ENCODE measurements around the gene HECTD1.
"Not testable (repeated sequence)": the region's sequence is repeated elsewhere in the genome, so short reads cannot be mapped to it uniquely, and the experiment has no call there.

HECTD1 gene

DNA sequence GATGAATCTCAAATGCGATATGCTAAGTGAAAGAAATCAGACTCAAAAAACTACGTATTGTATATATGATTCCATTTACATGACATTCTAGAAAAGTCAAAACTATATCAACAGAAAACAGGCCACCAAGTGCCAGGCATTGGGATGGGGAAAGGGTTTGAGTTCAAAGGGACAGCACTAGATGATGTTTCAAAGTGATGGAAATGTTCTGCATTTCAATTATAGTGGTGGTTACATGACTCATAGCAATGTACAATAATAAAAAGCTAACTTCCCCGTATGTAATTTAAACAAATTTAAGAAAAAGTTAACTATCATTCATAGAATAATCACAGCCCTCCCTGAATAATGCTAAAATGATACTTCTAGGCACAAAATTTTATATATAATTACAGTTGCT lies 13.5 kb downstream of the HECTD1 start:
- DNase-seq (ENCODE audit: low read depth): no peak

DNA sequence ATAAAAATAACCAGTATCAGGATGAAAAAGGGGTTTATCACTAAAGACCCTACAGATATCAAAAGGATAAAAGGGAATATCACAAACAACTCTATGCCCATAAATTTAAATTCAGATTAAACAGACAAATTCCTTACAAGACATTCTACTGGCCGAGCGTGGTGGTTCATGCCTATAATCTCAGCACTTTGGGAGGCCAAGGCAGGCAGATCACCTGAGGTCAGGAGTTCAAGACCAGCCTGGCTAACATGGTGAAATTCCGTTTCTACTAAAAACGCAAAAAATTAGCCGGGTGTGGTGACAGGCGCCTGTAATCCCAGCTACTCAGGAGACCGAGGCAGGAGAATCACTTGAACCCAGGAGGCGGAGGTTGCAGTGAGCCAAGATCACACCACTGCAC lies 15.0 kb downstream of the HECTD1 start:
- not testable (repeated sequence) for DNase-seq (ENCODE audit: low read depth)

DNA sequence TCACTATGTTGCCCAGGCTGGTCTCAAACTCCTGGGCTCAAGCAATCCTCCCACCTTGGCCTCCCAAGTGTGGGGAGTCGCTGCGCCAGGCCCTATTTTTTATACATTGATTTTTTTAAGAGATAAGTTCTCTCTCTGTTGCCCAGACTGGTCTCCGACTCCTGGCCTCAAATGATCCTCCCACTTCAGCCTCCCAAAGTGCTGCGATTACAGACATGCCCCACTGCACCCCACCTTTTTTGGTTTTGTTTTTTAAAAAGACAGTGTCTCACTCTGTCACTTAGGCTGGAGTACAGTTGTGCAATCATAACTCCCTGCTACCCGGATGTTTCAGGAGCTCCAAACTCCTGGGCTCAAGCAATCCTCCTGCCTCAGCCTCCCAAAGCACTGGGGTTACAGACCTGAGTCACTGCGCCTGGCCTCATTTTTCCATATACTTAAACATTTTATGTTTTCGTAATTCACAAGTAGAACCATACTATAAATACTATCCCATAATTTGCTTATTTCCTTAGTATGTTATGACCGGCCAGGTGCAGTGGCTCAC lies 16.8 kb downstream of the HECTD1 start:
- DNase-seq (ENCODE audit: low read depth): no peak

DNA sequence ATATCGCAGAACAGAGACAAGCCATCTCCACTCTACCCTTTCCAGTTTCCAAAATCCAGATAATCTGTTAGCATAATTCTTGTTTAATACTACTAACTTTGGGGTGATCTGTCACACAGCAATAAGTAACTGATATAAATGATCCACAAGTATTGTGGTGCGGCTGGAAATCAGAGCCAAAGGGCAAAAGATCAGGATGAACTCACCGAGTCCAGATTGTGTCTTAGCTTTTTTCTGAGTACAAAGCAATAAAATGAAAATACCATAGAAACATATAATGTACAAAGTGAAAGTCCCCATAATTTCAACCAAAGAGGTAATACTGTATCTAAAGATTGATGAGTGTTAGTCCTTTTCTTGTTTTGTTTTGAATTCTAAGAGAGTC lies 17.4 kb downstream of the HECTD1 start:
- DNase-seq (ENCODE audit: low read depth): no peak

DNA sequence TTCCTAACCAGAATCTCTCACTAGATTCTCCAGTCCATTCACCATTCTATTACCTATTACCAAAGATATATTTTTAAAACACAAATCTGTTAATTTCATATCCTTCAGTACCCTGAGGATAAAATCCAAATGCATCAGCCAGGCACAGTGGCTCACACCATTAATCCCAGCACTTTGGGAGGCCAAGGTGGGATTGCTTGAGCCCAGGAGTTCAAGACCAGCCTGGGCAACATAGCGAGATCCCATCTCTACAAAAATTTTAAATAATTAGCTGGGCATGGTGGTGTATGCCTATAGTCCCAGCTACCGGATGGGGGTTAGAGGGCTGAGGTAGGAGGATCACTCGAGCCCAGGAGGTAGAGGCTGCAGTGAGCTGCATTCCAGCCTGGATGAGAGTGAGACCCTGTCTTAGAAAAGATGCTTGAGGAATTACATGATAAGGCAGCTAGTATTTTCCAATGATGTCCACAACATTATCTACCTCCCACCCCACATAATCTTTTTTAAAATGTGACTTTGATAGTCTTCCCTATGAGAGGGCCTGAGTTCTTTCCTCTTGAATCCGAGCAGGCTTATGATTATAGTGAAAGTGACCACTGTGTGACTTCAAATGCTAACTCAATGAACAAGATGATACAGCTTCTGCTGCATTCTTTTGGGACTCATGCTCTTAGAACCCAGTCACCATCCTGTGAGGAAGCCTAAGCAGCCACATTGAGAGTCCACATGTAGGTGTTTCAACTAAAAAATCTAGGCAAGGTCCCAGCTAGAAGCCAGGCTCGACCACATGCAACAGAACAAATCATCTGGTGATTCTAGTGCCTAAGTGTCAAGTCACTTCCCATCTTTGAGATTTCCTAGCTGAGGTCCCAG lies 18.0 kb downstream of the HECTD1 start:
- DNase-seq (ENCODE audit: low read depth): no peak

DNA sequence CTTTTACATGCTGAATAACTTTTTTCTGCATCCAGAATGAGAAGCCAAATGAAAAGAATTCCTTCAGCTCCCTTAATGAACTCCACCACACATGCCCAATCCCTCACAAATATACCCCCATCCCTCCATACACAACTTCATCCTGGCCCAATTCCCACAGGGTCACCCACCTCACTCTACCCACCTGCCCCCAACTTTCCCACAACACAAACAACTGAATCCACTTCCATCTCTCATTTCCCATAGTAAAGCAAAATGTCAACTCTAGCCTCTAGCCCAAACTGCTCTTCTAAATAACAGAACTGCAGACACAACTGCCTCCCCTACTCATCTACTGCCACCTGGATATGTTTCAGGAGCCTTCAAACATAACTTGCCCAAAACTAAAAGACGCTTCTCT lies 18.8 kb downstream of the HECTD1 start:
- DNase-seq (ENCODE audit: low read depth): no peak

DNA sequence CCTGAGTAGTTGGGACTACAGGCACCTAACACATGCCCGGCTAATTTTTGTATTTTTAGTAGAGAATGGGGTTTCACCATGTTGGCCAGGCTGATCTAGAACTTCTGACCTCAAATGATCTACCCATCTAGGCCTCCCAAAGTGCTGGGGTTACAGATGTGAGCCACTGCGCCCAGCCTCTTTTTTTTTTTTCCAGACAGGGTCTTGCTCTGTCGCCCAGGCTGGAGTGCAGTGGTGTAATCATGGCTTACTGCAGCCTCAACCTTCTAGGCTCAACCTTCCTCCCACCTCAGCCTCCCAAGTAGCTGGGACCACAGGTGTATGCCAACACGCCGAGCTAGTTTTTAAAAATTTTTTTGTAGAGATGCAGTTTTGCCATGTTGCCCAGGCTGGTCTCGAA lies 25.6 kb downstream of the HECTD1 start:
- DNase-seq (ENCODE audit: low read depth): not testable (repeated sequence)

DNA sequence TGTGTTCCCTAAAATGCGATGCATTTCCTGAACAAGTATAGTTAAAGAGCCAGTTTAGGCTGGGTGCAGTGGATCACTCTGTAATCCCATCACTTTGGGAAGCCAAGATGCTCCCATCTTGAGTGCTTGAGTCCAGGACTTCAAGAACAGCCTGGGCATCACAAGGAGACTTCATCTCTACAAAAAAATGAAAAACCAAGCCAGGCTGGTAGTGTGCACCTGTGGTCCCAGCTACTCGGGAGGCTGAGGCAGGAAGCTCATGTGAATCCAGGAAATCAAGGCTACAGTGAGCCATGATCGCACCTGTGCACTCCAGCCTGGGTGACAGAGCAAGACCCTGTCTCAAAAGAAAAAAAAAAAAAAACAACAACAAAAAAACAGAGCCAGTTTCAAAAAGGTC lies 26.3 kb downstream of the HECTD1 start:
- no peak for DNase-seq (ENCODE audit: low read depth)

DNA sequence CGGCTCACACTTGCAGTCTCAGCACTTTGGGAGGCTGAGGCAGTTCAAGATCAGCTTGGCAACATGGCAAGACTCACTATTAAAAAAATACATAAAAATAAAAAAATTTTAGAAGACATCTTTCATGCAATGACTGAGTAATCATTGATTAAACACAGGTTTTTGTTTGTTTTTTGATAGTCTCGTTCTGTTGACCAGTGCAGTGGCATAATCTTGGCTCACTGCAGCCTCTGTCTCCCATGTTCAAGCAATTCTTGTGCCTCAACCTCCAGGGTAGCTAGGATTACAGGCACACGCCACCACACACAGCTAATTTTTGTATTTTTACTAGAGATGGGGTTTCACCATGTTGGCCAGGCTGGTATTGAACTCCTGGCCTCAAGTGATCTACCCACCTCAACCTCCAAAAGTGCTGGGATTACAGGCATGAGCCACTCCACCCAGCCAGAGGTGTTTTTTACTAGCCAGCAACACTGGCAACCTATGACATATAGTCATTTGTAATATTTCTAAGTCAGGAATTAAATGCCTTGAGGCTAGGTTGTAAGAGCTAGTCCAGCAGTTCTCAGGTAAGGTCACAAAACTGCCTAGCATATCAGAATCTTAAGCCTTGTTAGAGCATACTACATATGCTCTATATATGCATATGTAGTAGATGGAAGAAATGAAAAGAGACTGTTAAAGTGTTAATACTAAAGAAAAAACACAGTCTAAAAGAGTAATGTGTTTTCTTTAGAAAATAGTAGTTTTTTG lies 27.1 kb downstream of the HECTD1 start:
- no peak for DNase-seq (ENCODE audit: low read depth)

DNA sequence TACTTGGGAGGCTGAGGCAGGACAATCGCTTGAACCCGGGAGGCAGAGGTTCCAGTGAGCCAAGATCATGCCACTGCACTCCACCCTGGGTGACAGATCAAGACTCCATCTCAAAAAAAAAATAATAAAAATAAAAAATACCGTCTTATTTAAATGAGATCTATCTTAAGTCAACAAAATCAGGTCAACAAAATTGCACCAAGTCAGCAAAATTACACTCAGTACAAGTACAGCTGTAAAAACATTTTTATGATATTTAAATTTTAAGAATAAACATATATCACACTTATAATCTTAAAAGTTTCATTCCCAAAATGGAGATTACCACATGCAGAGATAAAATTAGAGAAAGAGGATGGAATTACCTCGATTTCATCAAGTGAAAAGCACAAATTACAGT lies 33.2 kb downstream of the HECTD1 start:
- no peak for DNase-seq (ENCODE audit: low read depth)

DNA sequence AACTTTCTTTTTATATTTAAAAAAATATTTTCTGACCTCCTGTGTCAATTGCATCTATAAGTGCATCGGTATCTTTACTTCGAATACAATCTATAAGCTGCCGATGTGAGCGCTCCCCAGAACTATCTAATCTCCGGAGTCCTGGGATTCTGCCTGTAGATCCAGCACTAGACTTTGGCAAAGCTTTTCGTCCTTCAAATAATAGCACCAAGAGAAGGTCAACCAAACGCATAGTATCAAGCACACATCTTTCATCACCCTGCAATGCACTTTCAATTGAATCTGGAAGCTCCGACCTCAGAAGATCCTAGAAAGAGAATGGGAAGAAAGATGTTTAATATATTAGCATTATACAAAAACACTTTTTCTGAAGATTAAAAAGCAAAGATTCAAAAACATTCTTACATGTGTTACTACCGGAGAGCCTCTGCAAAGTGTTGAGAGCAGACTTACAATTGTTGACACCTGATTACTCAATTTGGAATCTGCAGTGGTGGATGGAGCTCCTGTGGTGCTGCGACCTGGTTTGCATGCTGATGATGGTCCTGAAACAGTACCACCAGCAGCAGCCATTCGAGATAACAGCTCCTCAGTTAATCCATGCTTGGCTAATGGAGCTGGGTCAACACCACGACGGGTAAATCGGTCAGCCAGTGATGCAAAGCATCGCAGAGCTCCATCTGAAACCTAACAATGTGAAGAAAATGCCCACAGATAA lies 34.3 kb downstream of the HECTD1 start:
- DNase-seq (ENCODE audit: low read depth): no peak

DNA sequence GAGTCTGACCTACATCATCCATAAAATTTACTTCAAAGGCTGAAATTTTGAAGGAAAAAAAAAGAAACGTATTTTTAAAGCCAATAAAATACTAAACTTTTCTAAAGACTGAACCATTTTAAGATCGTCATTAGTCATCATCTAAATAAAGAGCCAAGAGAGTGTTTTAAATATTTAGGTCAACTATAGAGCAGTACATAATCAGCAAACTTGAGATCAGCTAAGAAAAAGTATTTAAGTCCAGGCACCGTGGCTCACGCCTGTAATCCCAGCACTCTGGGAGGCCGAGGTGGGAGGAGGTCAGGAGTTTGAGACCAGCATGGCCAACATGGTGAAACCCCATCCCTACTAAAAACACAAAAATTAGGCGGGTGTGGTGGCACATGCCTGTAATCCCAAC lies 35.5 kb downstream of the HECTD1 start:
- no peak for DNase-seq (ENCODE audit: low read depth)

DNA sequence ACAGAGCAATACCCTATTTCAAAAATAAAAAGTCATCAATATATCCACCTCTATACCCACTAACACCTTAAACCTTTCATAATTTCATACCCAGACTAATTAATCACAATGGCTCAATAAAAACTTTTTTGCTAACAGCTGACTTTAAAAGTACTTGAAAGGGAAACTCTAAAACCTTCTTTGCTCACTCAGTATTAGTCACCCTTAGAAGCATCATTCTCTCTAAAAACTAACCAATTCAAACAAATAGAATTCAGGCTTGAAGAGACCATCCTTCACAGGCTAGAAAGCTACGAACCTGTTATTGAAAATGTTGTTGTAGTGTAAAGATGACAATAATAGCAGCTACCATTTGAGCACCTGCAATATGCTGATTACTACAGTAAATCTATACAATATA lies 37.2 kb downstream of the HECTD1 start:
- DNase-seq (ENCODE audit: low read depth): no peak

DNA sequence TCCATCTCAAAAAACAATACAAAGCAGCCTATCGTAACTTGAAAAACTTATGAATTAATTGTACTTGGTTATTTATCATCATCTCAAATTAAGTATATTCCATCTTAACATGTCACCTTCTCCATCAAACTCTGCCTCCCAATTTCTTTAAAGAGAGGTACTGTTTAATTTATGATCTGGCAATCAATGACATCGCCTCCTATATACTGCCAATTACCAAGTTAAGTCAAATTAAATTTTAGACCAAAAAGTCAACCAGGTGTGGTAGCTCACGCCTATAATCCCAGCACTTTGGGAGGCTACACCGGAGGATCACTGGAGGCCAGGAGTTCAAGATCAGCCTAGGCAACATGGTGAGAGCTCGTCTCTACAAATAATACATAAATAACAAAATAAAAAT lies 37.7 kb downstream of the HECTD1 start:
- DNase-seq (ENCODE audit: low read depth): no peak

DNA sequence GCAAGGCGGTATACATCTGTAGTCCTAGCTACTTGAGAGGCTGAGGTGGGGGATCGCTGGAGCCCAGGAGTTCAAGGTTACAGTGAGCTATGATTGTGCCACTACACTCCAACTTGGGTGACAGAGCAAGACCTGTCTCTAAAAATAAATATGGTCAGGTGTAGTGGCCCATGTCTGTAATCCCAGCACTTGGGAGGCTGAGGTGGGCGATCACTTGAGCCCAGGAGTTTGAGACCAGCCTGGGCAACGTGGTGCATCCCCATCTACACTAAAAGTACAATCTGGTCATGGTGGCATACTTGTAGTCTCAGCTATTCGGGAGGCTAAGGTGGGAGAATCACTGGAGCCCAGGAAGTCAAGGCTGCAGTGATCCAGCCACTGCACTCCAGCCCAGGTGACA lies 40.6 kb downstream of the HECTD1 start:
- DNase-seq (ENCODE audit: low read depth): no peak

DNA sequence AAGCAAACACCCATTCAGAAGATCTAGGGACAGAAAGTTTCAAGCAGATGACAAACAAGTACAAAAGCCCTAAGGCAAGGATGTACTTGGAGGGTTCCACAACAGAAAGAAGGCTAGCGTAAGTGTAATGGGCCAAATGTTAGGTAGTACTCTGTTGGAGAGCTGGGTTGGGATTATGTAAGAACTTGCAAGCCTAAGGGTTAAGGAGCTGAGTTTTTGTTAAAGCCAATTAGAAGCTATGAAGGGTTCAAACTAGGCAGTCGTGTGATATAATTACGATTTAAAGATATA lies 41.4 kb downstream of the HECTD1 start:
- no peak for DNase-seq (ENCODE audit: low read depth)

DNA sequence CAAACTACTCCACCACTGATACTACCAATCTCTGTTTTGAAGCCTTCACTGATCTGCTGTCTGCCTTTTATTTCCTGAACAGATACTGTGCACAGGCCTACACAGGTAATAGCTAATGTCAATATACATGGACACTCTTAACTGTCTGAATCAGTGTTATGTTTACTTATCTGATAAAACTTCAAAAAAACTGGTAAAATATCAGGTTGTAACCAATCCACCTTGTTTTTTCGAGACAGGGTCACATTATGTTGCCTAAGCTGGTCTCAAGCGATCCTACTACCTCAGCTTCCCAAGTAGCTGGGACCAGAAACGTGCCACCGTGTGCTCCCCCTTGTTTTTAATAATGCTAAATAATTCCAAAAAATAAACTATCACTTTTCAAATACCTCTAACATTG lies 43.5 kb downstream of the HECTD1 start:
- DNase-seq (ENCODE audit: low read depth): no peak

DNA sequence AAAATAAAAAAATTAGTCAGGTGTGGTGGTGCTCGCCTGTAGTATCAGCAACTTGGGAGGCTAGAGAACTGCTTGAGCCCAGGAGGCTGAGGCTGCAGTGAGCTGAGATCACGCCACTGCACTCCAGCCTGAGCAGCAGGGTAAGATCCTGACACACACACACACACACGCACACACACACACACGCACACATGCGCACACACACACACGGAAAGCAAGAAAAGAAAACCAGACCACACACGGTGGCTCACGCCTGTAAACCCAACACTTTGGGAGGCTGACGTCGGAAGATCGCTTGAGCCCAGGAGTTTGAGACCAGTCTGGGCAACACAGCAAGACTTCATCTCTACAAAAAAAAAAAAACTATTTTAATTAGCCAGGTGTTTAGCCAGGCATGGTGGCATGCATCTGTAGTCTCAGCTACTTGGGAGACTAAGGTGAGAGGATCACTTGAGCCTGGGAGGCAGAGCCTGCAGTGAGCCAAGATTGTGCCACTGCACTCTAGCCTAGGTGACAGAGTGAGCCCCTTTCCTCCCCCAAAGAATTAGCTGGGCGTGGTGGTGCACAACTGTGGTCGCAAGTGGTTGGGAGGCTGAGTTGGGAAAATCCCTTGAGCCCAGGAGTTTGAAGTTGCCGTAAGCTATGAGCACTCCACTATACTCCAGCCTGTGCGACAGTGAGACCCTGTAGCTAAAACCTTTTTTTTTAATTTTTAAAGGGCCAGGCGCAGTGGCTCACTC lies 44.5 kb downstream of the HECTD1 start:
- DNase-seq (ENCODE audit: low read depth): no peak

DNA sequence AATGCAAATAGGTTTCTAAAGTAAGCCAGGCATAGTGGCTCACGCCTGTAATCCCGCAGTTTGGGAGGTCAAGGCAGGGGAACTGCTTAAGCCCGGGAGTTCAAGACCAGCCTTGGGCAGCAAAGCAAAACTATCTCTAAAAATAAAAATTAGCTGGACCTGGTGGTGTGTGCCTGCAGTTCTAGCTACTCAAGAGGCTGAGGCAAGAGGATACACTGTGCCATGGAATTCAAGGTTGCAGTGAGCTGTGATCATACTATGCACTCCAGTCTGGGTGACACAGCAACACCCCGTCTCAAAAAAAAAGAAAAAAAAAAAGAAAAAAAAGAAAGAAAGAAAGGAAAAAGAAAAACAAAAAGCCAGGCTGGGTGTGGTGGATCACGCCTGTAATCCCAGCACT lies 46.3 kb downstream of the HECTD1 start:
- DNase-seq (ENCODE audit: low read depth): no peak

DNA sequence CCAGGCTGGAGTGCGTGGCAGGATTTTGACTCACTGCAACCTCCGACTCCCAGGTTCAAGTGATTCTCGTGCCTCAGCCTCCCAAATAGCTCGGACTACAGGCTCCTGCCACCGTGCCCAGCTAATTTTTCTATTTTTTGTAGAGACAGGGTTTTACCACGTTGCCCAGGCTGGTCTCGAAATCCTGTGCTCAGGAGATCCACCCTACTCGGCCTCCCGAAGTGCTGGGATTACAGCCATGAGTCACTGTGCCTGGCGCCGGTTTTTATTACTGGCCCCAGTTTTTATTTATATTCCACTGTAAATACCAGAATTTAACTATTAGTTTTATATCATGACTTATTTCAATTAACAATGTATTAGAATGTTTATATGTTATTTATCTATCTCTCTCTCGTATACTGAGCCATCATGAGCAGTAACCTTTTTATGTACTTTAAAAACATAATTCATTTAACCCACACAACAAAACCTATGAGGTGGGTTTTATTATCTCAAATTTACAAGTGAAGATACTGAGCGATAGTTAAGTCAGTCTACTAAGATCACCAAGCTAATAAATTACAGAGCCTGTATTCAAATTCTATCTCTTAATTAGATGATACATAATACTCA lies 47.8 kb downstream of the HECTD1 start:
- DNase-seq (ENCODE audit: low read depth): no peak

DNA sequence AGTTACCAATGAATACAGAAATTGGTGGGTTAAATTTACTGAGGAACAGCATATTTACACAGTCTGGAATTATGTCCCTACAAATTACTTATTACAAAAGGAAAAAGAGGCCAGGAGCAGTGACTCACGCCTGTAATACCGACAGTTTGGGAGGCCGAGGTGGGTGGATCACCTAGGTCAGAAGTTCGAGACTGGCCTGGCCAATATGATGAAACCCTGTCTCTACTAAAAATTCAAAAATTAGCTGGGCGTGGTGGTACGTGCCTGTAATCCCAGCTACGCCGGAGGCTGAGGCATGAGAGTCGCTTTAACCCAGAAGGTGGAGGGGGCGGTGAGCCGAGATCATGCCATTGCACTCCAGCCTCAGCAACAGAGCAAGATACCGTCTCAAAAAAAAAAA lies 52.6 kb downstream of the HECTD1 start:
- no peak for DNase-seq (ENCODE audit: low read depth)
